ENCODE data around the gene SENP7.

Gene SENP7

GRCh38 chr3:101279765-101280385 lies 233.1 kb downstream of the SENP7 start:
- CTCF ChIA-PET = no interaction called here
- POLR2A ChIA-PET (ENCODE audit: low non-redundant PET) = no interaction called here
- no peak for DNase-seq (ENCODE audit: low spot score)
- no peak for TF ChIP-seq CTCF (conservative IDR thresholded peaks at IDR 0.05; ENCODE audit: low read depth)
- H3K27ac ChIP-seq = no peak overlapping the region

- no peak overlapping the region for H3K27ac ChIP-seq
- POLR2A ChIA-PET (ENCODE audit: low non-redundant PET) = no interaction called here
- CTCF ChIA-PET = no interaction called here
- no peak for DNase-seq (ENCODE audit: low spot score)
- TF ChIP-seq CTCF (conservative IDR thresholded peaks at IDR 0.05; ENCODE audit: low read depth) = no peak
Observed at GRCh38 chr3:101279162-101279561, 233.8 kb downstream of the SENP7 start.

- CTCF ChIA-PET = no interaction called here
- H3K27ac ChIP-seq = no peak overlapping the region
- DNase-seq (ENCODE audit: low spot score) = no peak
- POLR2A ChIA-PET (ENCODE audit: low non-redundant PET) = no interaction called here
- TF ChIP-seq CTCF (conservative IDR thresholded peaks at IDR 0.05; ENCODE audit: low read depth) = no peak
Observed at GRCh38 chr3:101278727-101279126, 234.3 kb downstream of the SENP7 start.
